Umbilical cord (tissue), 2 donors: ENCODE results near the gene PTPN1. TPM values are rescaled to one million over a fixed set of nuclear protein-coding genes. Genes with fewer than 3 reads are reported as not detected.

Experiments used
- DNase-seq: peaks from one replicate; pipeline ENCODE4 v3.0.0-alpha.2; 2015; ENCODE audit warnings: low spot score
- total RNA-seq: library from RNA; depleted of rRNA; stranded (reverse); fragments of >200 nt; gene quantifications from one replicate; pipeline ENCODE4 v1.2.3, GENCODE V29; 2014; ENCODE audit warnings: low replicate concordance; ENCODE audit not compliant: insufficient read depth

Gene PTPN1
- total RNA-seq, 1 donor from 2014 or later = 22.1 TPM

- no peak for DNase-seq
Measured at GRCh38 chr20:50513169-50514034, 3.2 kb downstream of the PTPN1 start.

- no peak for DNase-seq
Measured at GRCh38 chr20:50514035-50514337, 3.8 kb downstream of the PTPN1 start.

- no peak for DNase-seq
Measured at GRCh38 chr20:50514750-50515149, 4.6 kb downstream of the PTPN1 start.

GRCh38 chr20:50515471-50516106, 5.4 kb downstream of the PTPN1 start:
- no peak for DNase-seq

- no peak for DNase-seq
Measured at GRCh38 chr20:50516180-50516934, 6.2 kb downstream of the PTPN1 start.

- no peak for DNase-seq
Measured at GRCh38 chr20:50516935-50517816, 7.0 kb downstream of the PTPN1 start.

GRCh38 chr20:50517817-50518154, 7.6 kb downstream of the PTPN1 start:
- DNase-seq = no peak

GRCh38 chr20:50518270-50518721, 8.1 kb downstream of the PTPN1 start:
- DNase-seq = peak; percentile 80

GRCh38 chr20:50519036-50519762, 9.0 kb downstream of the PTPN1 start:
- DNase-seq = no peak

- no peak for DNase-seq
Measured at GRCh38 chr20:50520222-50520880, 10.2 kb downstream of the PTPN1 start.

- DNase-seq = no peak
Measured at GRCh38 chr20:50521221-50522052, 11.3 kb downstream of the PTPN1 start.

- DNase-seq = no peak
Measured at GRCh38 chr20:50522053-50522674, 12.0 kb downstream of the PTPN1 start.

- no peak for DNase-seq
Measured at GRCh38 chr20:50523552-50524167, 13.5 kb downstream of the PTPN1 start.

GRCh38 chr20:50525681-50526080, 15.5 kb downstream of the PTPN1 start:
- DNase-seq = no peak

- no peak for DNase-seq
Measured at GRCh38 chr20:50526403-50526989, 16.3 kb downstream of the PTPN1 start.

- DNase-seq = no peak
Measured at GRCh38 chr20:50527068-50527605, 17.0 kb downstream of the PTPN1 start.

GRCh38 chr20:50528129-50528528, 17.9 kb downstream of the PTPN1 start:
- DNase-seq = no peak
